ENCODE results near the gene ETS2. TPM values are rescaled to one million over a fixed set of nuclear protein-coding genes. Genes with fewer than 3 reads are reported as not detected.
A peak's percentile ranks its signal among the peaks of the same experiment; 100 is the strongest.

The ETS2 gene
- total RNA-seq, 2 donors from 2014 or later, result 98.4 to 102 TPM

DNA sequence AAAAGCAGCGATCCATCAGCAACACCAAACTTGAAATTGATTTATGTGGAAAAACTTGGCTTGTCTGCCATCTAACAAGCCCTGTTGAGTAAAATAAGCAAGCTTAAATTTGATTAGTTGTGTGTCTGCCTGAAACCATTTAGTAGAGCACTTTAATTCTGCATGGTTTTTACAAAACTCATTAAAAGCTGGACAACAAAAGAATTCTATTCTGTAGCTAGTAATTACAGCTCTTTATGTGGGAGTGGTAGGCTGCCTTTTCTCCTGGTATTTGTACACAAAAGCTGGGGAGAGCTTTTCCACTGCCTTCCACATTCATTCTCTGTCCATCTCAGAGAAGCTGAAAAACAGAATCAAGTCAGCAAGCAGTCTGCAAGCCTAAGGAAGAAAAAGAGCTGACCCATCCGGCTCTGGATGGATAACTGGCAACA lies 1.7 kb downstream of the ETS2 start:
- Histone ChIP-seq H3K9ac (ENCODE audit: extremely low read depth, low read length, poor library complexity, severe bottlenecking) (peak overlapping the region; percentile 98), H3K27me3 (ENCODE audit: control insufficient read depth, insufficient read depth, low read length, poor library complexity, severe bottlenecking) (no peaks in the 10 kb centered on the region), H3K4me1 (ENCODE audit: control insufficient read depth, insufficient read depth, low read length) (peaks cover 6% of the 10 kb centered on the region), H3K27ac (ENCODE audit: low read depth, low read length) (no peak overlapping the region), H3K4me3 (ENCODE audit: low read length) (peak overlapping the region; percentile 98), H3K36me3 (ENCODE audit: control insufficient read depth, insufficient read depth, low read length) (peaks cover 49% of the 10 kb centered on the region), H3K9me3 (ENCODE audit: control insufficient read depth, low read length) (no peaks in the 10 kb centered on the region)
- H3K27ac Mint-ChIP-seq, result peak overlapping the region; percentile 91
- H3K36me3 Mint-ChIP-seq (ENCODE audit: low read depth), result peaks cover 51% of the 10 kb centered on the region
- H3K4me3 Mint-ChIP-seq, result peak overlapping the region; percentile 93
- DNase-seq, result no peak
- WGBS, 2 experiments (ENCODE audit: insufficient coverage in 1 of 2, insufficient read length in 1 of 2), result 38 to 45% methylated on average over 1 to 2 of the region's 2 CpGs
- TF ChIP-seq CTCF (conservative IDR thresholded peaks at IDR 0.05), result no peak
- peaks cover 42% of the 10 kb centered on the region for H3K4me1 Mint-ChIP-seq
- peaks cover 4% of the 10 kb centered on the region for H3K27me3 Mint-ChIP-seq (ENCODE audit: insufficient read depth)
- H3K9me3 Mint-ChIP-seq, result no peaks in the 10 kb centered on the region

DNA sequence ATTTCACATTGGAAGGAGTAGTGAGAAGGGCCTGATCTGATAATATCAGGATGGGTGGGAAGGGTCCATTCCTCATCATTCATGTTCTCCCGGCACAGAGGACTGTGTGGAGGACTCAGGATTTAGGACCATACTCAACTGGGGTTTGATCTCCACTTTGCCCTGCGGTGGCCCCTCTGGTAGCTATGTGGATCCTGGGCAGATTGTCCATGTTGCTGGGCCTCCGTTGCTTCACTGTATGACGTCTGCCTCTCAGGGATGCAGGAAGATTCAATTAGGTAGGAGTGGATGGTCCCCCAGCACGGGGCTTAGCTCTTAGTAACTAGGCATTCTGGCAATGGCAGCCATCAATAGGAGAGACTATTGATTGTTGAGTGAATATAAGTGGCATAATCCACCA lies 2.3 kb downstream of the ETS2 start:
- WGBS, 2 experiments (ENCODE audit: insufficient coverage in 1 of 2, insufficient read length in 1 of 2), result 70 to 100% methylated on average over 1 to 5 of the region's 5 CpGs
- peaks cover 54% of the 10 kb centered on the region for H3K36me3 ChIP-seq (ENCODE audit: control insufficient read depth, insufficient read depth, low read length)
- peaks cover 6% of the 10 kb centered on the region for H3K4me1 ChIP-seq (ENCODE audit: control insufficient read depth, insufficient read depth, low read length)
- no peaks in the 10 kb centered on the region for H3K27me3 ChIP-seq (ENCODE audit: control insufficient read depth, insufficient read depth, low read length, poor library complexity, severe bottlenecking)
- Mint-ChIP-seq H3K4me3 (peak overlapping the region; percentile 93), H3K4me1 (peaks cover 43% of the 10 kb centered on the region), H3K9me3 (no peaks in the 10 kb centered on the region), H3K27me3 (ENCODE audit: insufficient read depth) (peaks cover 4% of the 10 kb centered on the region), H3K27ac (peak overlapping the region; percentile 91), H3K36me3 (ENCODE audit: low read depth) (peaks cover 56% of the 10 kb centered on the region)
- peak overlapping the region; percentile 98 for H3K4me3 ChIP-seq (ENCODE audit: low read length)
- DNase-seq, result no peak
- no peak for TF ChIP-seq CTCF (conservative IDR thresholded peaks at IDR 0.05)
- peak overlapping the region; percentile 98 for H3K9ac ChIP-seq (ENCODE audit: extremely low read depth, low read length, poor library complexity, severe bottlenecking)
- no peaks in the 10 kb centered on the region for H3K9me3 ChIP-seq (ENCODE audit: control insufficient read depth, low read length)
- H3K27ac ChIP-seq (ENCODE audit: low read depth, low read length), result no peak overlapping the region

GRCh38 chr21:38809198-38809878 lies 3.6 kb downstream of the ETS2 start:
- peak overlapping the region; percentile 99 for H3K27ac Mint-ChIP-seq

More at GRCh38 chr21:38809198-38809878, 3.6 kb downstream of the ETS2 start:
- Mint-ChIP-seq H3K4me3 (peak overlapping the region; percentile 93), H3K27me3 (ENCODE audit: insufficient read depth) (no peaks in the 10 kb centered on the region), H3K9me3 (no peaks in the 10 kb centered on the region), H3K36me3 (ENCODE audit: low read depth) (peaks cover 69% of the 10 kb centered on the region), H3K4me1 (peaks cover 53% of the 10 kb centered on the region)
- Histone ChIP-seq H3K4me1 (ENCODE audit: control insufficient read depth, insufficient read depth, low read length) (peaks cover 7% of the 10 kb centered on the region), H3K27ac (ENCODE audit: low read depth, low read length) (no peak overlapping the region), H3K27me3 (ENCODE audit: control insufficient read depth, insufficient read depth, low read length, poor library complexity, severe bottlenecking) (no peaks in the 10 kb centered on the region), H3K4me3 (ENCODE audit: low read length) (peak overlapping the region; percentile 98), H3K36me3 (ENCODE audit: control insufficient read depth, insufficient read depth, low read length) (peaks cover 65% of the 10 kb centered on the region), H3K9ac (ENCODE audit: extremely low read depth, low read length, poor library complexity, severe bottlenecking) (peak overlapping the region; percentile 98), H3K9me3 (ENCODE audit: control insufficient read depth, low read length) (no peaks in the 10 kb centered on the region)
- no peak for TF ChIP-seq CTCF (conservative IDR thresholded peaks at IDR 0.05)
- 67 to 69% methylated on average over 1 to 2 of the region's 2 CpGs for WGBS, 2 experiments (ENCODE audit: insufficient coverage in 1 of 2, insufficient read length in 1 of 2)
- DNase-seq, result no peak

Measured in endodermal cell (in vitro differentiated cells).